BJ (cell line): ENCODE measurements around the gene AQP9. TPM values are rescaled to one million over a fixed set of nuclear protein-coding genes. Genes with fewer than 3 reads are reported as not detected.
"Not testable (repeated sequence)": the region's sequence is repeated elsewhere in the genome, so short reads cannot be mapped to it uniquely, and the experiment has no call there.

Source experiments
- CTCF ChIA-PET: fragments of 350-600 bp; formaldehyde crosslinking; extraction: SDS; loops from one replicate; lab custom pipeline; 2021; ENCODE audit warnings: antibody characterized with exemption, inconsistent platforms; lab: Yijun Ruan, JAX
- POLR2A ChIA-PET: fragments of 300-600 bp; sonication (Branson Sonifier 250); formaldehyde crosslinking; extraction: SDS; loops from one replicate; lab custom pipeline; 2021; ENCODE audit warnings: antibody characterized with exemption; lab: Charles Lee
- DNase-seq: peaks from one replicate; pipeline ENCODE4 v3.0.0-alpha.2; 2011; ENCODE audit warnings: low read depth
- H3K27me3 ChIP-seq: 2 replicates; pipeline ENCODE4 v1.6.0; 2011; ENCODE audit warnings: low read length; ENCODE audit not compliant: control insufficient read depth, insufficient read depth
- H3K36me3 ChIP-seq: 2 replicates; pipeline ENCODE4 v1.5.1; 2011; ENCODE audit warnings: low read length; ENCODE audit not compliant: control insufficient read depth, insufficient read depth
- H3K4me3 ChIP-seq: 2 replicates; pipeline ENCODE4 v1.5.1; 2011; ENCODE audit warnings: low read depth, mild to moderate bottlenecking, control low read depth, low read length
- CTCF ChIP-seq: IDR thresholded peaks from 2 replicates; pipeline ENCODE4 v1.5.1; 2011; ENCODE audit warnings: low read depth, mild to moderate bottlenecking, control low read depth, inconsistent platforms, low read length, moderate library complexity; ENCODE audit not compliant: insufficient read depth
- polyA plus RNA-seq: library from polyadenylated mRNA; depleted of rRNA; stranded (reverse); fragments of >200 nt; gene quantifications from 2 replicates; pipeline ENCODE4 v1.2.3, GENCODE V29; 2011

The AQP9 gene
- polyA plus RNA-seq, 1 experiment: not detected

DNA sequence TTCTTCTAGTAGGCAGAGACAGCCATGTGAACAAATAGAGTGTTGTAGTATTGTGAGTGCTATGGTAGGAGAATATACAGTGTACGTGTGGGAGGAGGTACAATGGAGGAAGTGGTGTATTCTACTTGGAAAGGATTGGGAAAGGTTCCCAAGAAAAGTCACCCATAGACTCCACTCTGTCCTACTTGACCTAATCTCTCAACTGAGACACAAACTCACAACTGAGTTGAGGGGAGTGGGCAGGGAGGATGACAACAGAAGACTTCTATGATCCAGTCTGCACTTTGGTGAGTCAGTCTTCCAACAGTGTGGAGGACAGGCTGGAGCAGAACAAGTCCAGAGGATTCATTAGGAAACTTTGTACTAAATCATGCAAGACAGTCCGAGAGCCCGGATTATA is 28.8 kb upstream of the AQP9 start:
- no peak for TF ChIP-seq CTCF
- Histone ChIP-seq H3K36me3 (no peaks in the 10 kb centered on the region), H3K4me3 (no peak overlapping the region), H3K27me3 (0 out of 2 replicates have a peak, but pooled peaks cover 1% of the 10 kb centered on the region)
- DNase-seq: no peak
- ChIA-PET CTCF (no interaction called here), POLR2A (no interaction called here)

- TF ChIP-seq CTCF: no peak
- POLR2A ChIA-PET: no interaction called here
- Histone ChIP-seq H3K36me3 (no peaks in the 10 kb centered on the region), H3K27me3 (0 out of 2 replicates have a peak, but pooled peaks cover 1% of the 10 kb centered on the region), H3K4me3 (no peak overlapping the region)
- CTCF ChIA-PET: interaction anchor here (0.7 to 1.8 kb wide), 2 partner anchors 71 to 90 kb away, joined by 3 to 7 read pairs; no protein-coding TSS in a partner anchor
- DNase-seq: no peak
Measured at GRCh38 chr15:58110999-58111717, 27.0 kb upstream of the AQP9 start.

DNA sequence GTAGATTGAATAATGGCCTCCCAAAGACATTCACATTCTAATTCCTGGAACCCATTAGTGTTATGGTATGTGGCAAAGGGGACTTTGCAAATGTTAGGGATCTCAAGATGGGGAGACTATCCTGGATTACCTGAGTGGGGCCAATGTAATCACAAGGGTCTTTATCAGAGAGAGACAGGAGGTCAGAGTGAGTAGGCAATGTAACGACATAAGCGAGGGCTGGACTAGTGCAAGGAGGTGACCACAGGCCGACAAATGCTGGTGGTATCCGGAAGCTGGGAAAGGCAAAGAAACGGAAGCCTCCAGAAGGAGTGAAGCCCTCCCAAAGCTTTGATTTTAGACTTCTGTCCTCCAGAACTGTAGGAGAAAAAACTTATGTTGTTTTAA is 26.5 kb upstream of the AQP9 start:
- no peak for TF ChIP-seq CTCF
- CTCF ChIA-PET: interaction anchor here (1.8 kb wide), 1 partner anchor 71 kb away, joined by 7 read pairs; no protein-coding TSS in a partner anchor
- POLR2A ChIA-PET: no interaction called here
- Histone ChIP-seq H3K27me3 (0 out of 2 replicates have a peak, but pooled peaks cover 1% of the 10 kb centered on the region), H3K36me3 (no peaks in the 10 kb centered on the region), H3K4me3 (no peak overlapping the region)
- no peak for DNase-seq

- H3K27me3 ChIP-seq, H3K36me3 ChIP-seq, H3K4me3 ChIP-seq, DNase-seq, POLR2A ChIA-PET: not testable (repeated sequence)
- CTCF ChIA-PET: interaction anchor here (1.2 kb wide), 1 partner anchor 69 kb away, joined by 5 read pairs; no protein-coding TSS in a partner anchor
Measured at GRCh38 chr15:58113358-58113757, 24.8 kb upstream of the AQP9 start.

DNA sequence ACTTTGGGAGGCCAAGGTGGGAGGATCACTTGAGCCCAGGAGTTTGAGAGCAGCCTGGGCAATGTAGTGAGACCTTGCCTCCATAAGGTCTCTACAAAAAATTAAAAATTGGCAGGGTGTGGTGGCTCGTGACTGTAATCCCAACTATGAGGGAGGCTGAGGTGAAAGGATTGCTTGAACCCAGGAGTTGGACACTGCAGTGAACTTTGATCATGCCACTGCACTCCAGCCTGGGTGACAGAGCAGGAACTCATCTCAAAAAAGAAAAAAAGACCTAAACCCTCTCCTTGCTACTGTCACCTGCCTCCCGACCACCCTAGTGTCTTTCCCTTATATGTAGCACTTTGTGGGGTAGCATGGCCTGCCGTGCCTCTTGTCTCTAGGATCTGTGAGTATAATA is 23.8 kb upstream of the AQP9 start:
- TF ChIP-seq CTCF: no peak
- no peaks in the 10 kb centered on the region for H3K36me3 ChIP-seq
- H3K4me3 ChIP-seq: no peak overlapping the region
- no peak for DNase-seq
- POLR2A ChIA-PET: no interaction called here
- CTCF ChIA-PET: interaction anchor here (1.4 kb wide), 1 partner anchor 67 kb away, joined by 6 read pairs; no protein-coding TSS in a partner anchor
- 0 out of 2 replicates have a peak, but pooled peaks cover 1% of the 10 kb centered on the region for H3K27me3 ChIP-seq
